Measurements from ENCODE around the gene ADSS1. TPM values are rescaled to one million over a fixed set of nuclear protein-coding genes. Genes with fewer than 3 reads are reported as not detected.
A peak's percentile ranks its signal among the peaks of the same experiment; 100 is the strongest.

ADSS1 gene
- total and polyA plus RNA-seq, 2 donors (not counting 1 experiment from before 2014, with no cell fraction given) = 2.2 to 3.5 TPM

GRCh38 chr14:104746071-104746545 lies 22.1 kb downstream of the ADSS1 start:
- Histone ChIP-seq H4K20me1 (ENCODE audit: control insufficient read depth, extremely low read depth, insufficient read depth, low read length) (no peaks in the 10 kb centered on the region), H3K4me3 (replicated peaks in 1 of 4; ENCODE audit: control extremely low read depth in 1 of 4, insufficient read depth in 1 of 4, low read depth in 3 of 4, low read length in 4 of 4) (no peak overlapping the region), H2AFZ (ENCODE audit: low read length) (no peak overlapping the region), H3K27ac (ENCODE audit: insufficient read depth, low read length) (no peak overlapping the region), H3K4me2 (ENCODE audit: extremely low read depth, insufficient read depth, low read length) (no peak overlapping the region), H3K4me1 (ENCODE audit: control insufficient read depth, extremely low read depth, insufficient read depth, low read length) (peaks cover 27% of the 10 kb centered on the region), H3K27me3 (ENCODE audit: control insufficient read depth, insufficient read depth, low read length) (no peaks in the 10 kb centered on the region), H3K9me3 (ENCODE audit: control insufficient read depth, insufficient read depth, low read depth, low read length) (no peaks in the 10 kb centered on the region), H3K36me3 (ENCODE audit: control insufficient read depth, insufficient read depth, low read length) (no peaks in the 10 kb centered on the region), H3K9ac (ENCODE audit: insufficient read depth, low read length) (no peak overlapping the region), H3K79me2 (ENCODE audit: control insufficient read depth, insufficient read depth, low read length) (no peaks in the 10 kb centered on the region)
- TF ChIP-seq EZH2 (IDR thresholded peaks at IDR 0.05; ENCODE audit: low read length, missing control alignments) = no peak
- TF ChIP-seq, protein P1, sequence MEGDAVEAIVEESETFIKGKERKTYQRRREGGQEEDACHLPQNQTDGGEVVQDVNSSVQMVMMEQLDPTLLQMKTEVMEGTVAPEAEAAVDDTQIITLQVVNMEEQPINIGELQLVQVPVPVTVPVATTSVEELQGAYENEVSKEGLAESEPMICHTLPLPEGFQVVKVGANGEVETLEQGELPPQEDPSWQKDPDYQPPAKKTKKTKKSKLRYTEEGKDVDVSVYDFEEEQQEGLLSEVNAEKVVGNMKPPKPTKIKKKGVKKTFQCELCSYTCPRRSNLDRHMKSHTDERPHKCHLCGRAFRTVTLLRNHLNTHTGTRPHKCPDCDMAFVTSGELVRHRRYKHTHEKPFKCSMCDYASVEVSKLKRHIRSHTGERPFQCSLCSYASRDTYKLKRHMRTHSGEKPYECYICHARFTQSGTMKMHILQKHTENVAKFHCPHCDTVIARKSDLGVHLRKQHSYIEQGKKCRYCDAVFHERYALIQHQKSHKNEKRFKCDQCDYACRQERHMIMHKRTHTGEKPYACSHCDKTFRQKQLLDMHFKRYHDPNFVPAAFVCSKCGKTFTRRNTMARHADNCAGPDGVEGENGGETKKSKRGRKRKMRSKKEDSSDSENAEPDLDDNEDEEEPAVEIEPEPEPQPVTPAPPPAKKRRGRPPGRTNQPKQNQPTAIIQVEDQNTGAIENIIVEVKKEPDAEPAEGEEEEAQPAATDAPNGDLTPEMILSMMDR (conservative IDR thresholded peaks at IDR 0.05 in 1 of 2, IDR thresholded peaks at IDR 0.05 in 1 of 2; ENCODE audit: low read depth in 1 of 2, low read length in 2 of 2) = no peak
- DNase-seq (ENCODE audit: low read depth in 2 of 2) = no peak

GRCh38 chr14:104746934-104747481 lies 23.0 kb downstream of the ADSS1 start:
- Histone ChIP-seq H3K4me1 (ENCODE audit: control insufficient read depth, extremely low read depth, insufficient read depth, low read length) (peaks cover 27% of the 10 kb centered on the region), H3K9ac (ENCODE audit: insufficient read depth, low read length) (no peak overlapping the region), H3K4me2 (ENCODE audit: extremely low read depth, insufficient read depth, low read length) (peak overlapping the region; percentile 54), H2AFZ (ENCODE audit: low read length) (no peak overlapping the region), H3K79me2 (ENCODE audit: control insufficient read depth, insufficient read depth, low read length) (no peaks in the 10 kb centered on the region), H3K27ac (ENCODE audit: insufficient read depth, low read length) (no peak overlapping the region), H3K4me3 (replicated peaks in 1 of 4; ENCODE audit: control extremely low read depth in 1 of 4, insufficient read depth in 1 of 4, low read depth in 3 of 4, low read length in 4 of 4) (no peak overlapping the region), H3K36me3 (ENCODE audit: control insufficient read depth, insufficient read depth, low read length) (no peaks in the 10 kb centered on the region), H4K20me1 (ENCODE audit: control insufficient read depth, extremely low read depth, insufficient read depth, low read length) (no peaks in the 10 kb centered on the region), H3K9me3 (ENCODE audit: control insufficient read depth, insufficient read depth, low read depth, low read length) (no peaks in the 10 kb centered on the region), H3K27me3 (ENCODE audit: control insufficient read depth, insufficient read depth, low read length) (no peaks in the 10 kb centered on the region)
- no peak for TF ChIP-seq EZH2 (IDR thresholded peaks at IDR 0.05; ENCODE audit: low read length, missing control alignments)
- TF ChIP-seq, protein P1 (conservative IDR thresholded peaks at IDR 0.05 in 1 of 2, IDR thresholded peaks at IDR 0.05 in 1 of 2; ENCODE audit: low read depth in 1 of 2, low read length in 2 of 2) = no peak
- DNase-seq (ENCODE audit: low read depth in 2 of 2) = peak in 1 of 2 donors; percentile 80

DNA sequence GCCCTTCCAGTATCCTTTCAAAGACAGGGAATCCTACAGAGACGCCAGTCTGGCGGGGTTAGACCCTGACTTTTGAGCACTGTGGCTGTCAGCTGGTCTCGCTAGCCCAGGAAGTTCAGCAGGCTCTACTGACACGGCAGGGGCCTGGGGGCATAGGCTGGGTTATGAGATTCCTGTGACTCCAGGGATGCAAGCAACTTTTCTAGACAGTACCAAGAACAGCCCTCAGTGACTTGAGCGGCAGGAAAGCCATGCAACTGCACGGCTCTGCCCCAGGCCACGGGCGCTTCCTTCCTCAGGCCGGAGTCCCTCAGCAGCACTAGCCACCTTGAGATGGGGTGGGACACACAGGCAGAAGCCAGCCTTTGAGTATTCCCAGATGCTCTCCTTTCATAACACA lies 23.8 kb downstream of the ADSS1 start:
- TF ChIP-seq, protein P1 (conservative IDR thresholded peaks at IDR 0.05 in 1 of 2, IDR thresholded peaks at IDR 0.05 in 1 of 2; ENCODE audit: low read depth in 1 of 2, low read length in 2 of 2) = no peak
- TF ChIP-seq EZH2 (IDR thresholded peaks at IDR 0.05; ENCODE audit: low read length, missing control alignments) = no peak
- H3K36me3 ChIP-seq (ENCODE audit: control insufficient read depth, insufficient read depth, low read length) = no peaks in the 10 kb centered on the region
- no peak overlapping the region for H3K9ac ChIP-seq (ENCODE audit: insufficient read depth, low read length)
- no peak overlapping the region for H3K4me3 ChIP-seq (replicated peaks in 1 of 4; ENCODE audit: control extremely low read depth in 1 of 4, insufficient read depth in 1 of 4, low read depth in 3 of 4, low read length in 4 of 4)
- no peak overlapping the region for H3K27ac ChIP-seq (ENCODE audit: insufficient read depth, low read length)
- H3K27me3 ChIP-seq (ENCODE audit: control insufficient read depth, insufficient read depth, low read length) = no peaks in the 10 kb centered on the region
- H3K4me2 ChIP-seq (ENCODE audit: extremely low read depth, insufficient read depth, low read length) = no peak overlapping the region
- H3K4me1 ChIP-seq (ENCODE audit: control insufficient read depth, extremely low read depth, insufficient read depth, low read length) = peaks cover 27% of the 10 kb centered on the region
- no peaks in the 10 kb centered on the region for H4K20me1 ChIP-seq (ENCODE audit: control insufficient read depth, extremely low read depth, insufficient read depth, low read length)
- H3K79me2 ChIP-seq (ENCODE audit: control insufficient read depth, insufficient read depth, low read length) = no peaks in the 10 kb centered on the region
- DNase-seq (ENCODE audit: low read depth in 2 of 2) = no peak
- H3K9me3 ChIP-seq (ENCODE audit: control insufficient read depth, insufficient read depth, low read depth, low read length) = no peaks in the 10 kb centered on the region
- no peak overlapping the region for H2AFZ ChIP-seq (ENCODE audit: low read length)

Data from fibroblast of lung (primary cell).